Psoas muscle (tissue), 8 donors: ENCODE results near the gene CLDN14. TPM values are rescaled to one million over a fixed set of nuclear protein-coding genes. Genes with fewer than 3 reads are reported as not detected.
"Not testable (repeated sequence)": the region's sequence is repeated elsewhere in the genome, so short reads cannot be mapped to it uniquely, and the experiment has no call there.

Experiments
- ATAC-seq, 4 donors: fragments of 200-7000 bp; cut with Tn5 transposase; one replicate each; pipeline ENCODE4 v1.9.1; 2020; ENCODE audit warnings: moderate library complexity in 3 of 4, mild to moderate bottlenecking in 2 of 4
- DNase-seq, 2 donors: peaks; one replicate each; pipeline ENCODE4 v3.0.0-alpha.2; 2020
- H3K27ac ChIP-seq: fragments of 200-600 bp; one replicate; pipeline ENCODE4 v1.8.0; 2022
- H3K27me3 ChIP-seq, 3 donors: fragments of 200-600 bp in 1 of 3; one replicate each; pipeline versions ENCODE4 v1.6.1 to v1.8.0; 2013 to 2022; ENCODE audit warnings: low read length in 2 of 3, mild to moderate bottlenecking in 2 of 3, moderate library complexity in 1 of 3; ENCODE audit not compliant: insufficient read depth in 3 of 3
- H3K36me3 ChIP-seq, 2 donors: fragments of 200-600 bp in 1 of 2; one replicate each; pipeline versions ENCODE4 v1.6.1 to v1.8.0; 2013 to 2022; ENCODE audit warnings: low read depth in 1 of 2, mild to moderate bottlenecking in 1 of 2, moderate library complexity in 1 of 2; ENCODE audit not compliant: insufficient read depth in 1 of 2
- H3K4me1 ChIP-seq: fragments of 200-600 bp; one replicate; pipeline ENCODE4 v1.8.0; 2022
- H3K4me3 ChIP-seq: fragments of 200-600 bp; one replicate; pipeline ENCODE4 v1.8.0; 2022; ENCODE audit warnings: mild to moderate bottlenecking
- H3K9me3 ChIP-seq: fragments of 200-600 bp; one replicate; pipeline ENCODE4 v1.8.0; 2022
- WGBS, 3 donors: extraction: QIAGEN DNeasy Blood & Tissue Kit; methylation state at CpG; one replicate each; pipeline versions ENCODE4 v1.1.6 to v1.1.7; 2013; 5-methylcytosine and 5-hydroxymethylcytosine counted together
- intact Hi-C, 2 donors: fragments of 100-400 bp; cut with DNase I; formaldehyde crosslinking; loops; one replicate each; pipeline versions ENCODE4 v1.11.0 to v1.14.2; 2022
- polyA plus RNA-seq, 3 donors: library from polyadenylated mRNA; stranded (reverse); fragments of 200-250 nt; gene quantifications; one replicate each; pipeline ENCODE4 v1.2.3, GENCODE V29; 2013
- total RNA-seq, 4 donors: library from RNA; stranded (reverse); fragmentation: NEBNext Ultra II Directional in 2 of 4; extraction: Animal tissue kit (Norgen Biotek cat#: 25700) in 2 of 4; gene quantifications; one replicate each; pipeline versions ENCODE4 v1.2.1 to v1.2.4, GENCODE V29; 2021 to 2023
- TF ChIP-seq, protein P1 (sequence below): fragments of 200-600 bp; IDR thresholded peaks from one replicate; pipeline ENCODE4 v1.8.0; 2022; ENCODE audit warnings: antibody characterized with exemption
- donor health status: healthy with polysubstance abuse.
- donor health status: DM: no; HTN: no; CAD: no; lungs with moderate emphysema.
- donor health status: Bipolar disorder and iron deficiency.
- donor health status: healthy.
- donor health status: DM: yes; HTN: yes; CAD: no.
- donor health status: DM: no; HTN: no; CAD: no.
- donor health status: DM: no; HTN: no; CAD: no.
- donor health status: DM: yes; HTN: yes; CAD: no.

CLDN14 gene
- total and polyA plus RNA-seq, 7 donors: 0.04 to 0.31 (median 0.07) TPM; not detected in 4

GRCh38 chr21:36477559-36477958 is 2.4 kb downstream of the CLDN14 start:
- TF ChIP-seq, protein P1, sequence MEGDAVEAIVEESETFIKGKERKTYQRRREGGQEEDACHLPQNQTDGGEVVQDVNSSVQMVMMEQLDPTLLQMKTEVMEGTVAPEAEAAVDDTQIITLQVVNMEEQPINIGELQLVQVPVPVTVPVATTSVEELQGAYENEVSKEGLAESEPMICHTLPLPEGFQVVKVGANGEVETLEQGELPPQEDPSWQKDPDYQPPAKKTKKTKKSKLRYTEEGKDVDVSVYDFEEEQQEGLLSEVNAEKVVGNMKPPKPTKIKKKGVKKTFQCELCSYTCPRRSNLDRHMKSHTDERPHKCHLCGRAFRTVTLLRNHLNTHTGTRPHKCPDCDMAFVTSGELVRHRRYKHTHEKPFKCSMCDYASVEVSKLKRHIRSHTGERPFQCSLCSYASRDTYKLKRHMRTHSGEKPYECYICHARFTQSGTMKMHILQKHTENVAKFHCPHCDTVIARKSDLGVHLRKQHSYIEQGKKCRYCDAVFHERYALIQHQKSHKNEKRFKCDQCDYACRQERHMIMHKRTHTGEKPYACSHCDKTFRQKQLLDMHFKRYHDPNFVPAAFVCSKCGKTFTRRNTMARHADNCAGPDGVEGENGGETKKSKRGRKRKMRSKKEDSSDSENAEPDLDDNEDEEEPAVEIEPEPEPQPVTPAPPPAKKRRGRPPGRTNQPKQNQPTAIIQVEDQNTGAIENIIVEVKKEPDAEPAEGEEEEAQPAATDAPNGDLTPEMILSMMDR: no peak
- intact Hi-C loops: no loop called here
- Histone ChIP-seq H3K4me1 (peaks cover 3% of the 10 kb centered on the region), H3K9me3 (no peaks in the 10 kb centered on the region), H3K27ac (no peak overlapping the region), H3K4me3 (no peak overlapping the region), H3K36me3 (no peaks in the 10 kb centered on the region), H3K27me3 (no peaks in the 10 kb centered on the region)
- 82 to 84% (median 82%) methylated on average over 7 of the region's 7 CpGs for WGBS, 3 donors
- ATAC-seq (no peak), DNase-seq (no peak)

- H3K27me3 ChIP-seq: no peaks in the 10 kb centered on the region
- no peak overlapping the region for H3K4me3 ChIP-seq
- no peak for DNase-seq
- no peaks in the 10 kb centered on the region for H3K36me3 ChIP-seq
- intact Hi-C loops: no loop called here
- peaks cover 3% of the 10 kb centered on the region for H3K4me1 ChIP-seq
- WGBS, 3 donors: 82 to 84% (median 83%) methylated on average over 4 of the region's 4 CpGs
- ATAC-seq: no peak
- H3K9me3 ChIP-seq: no peaks in the 10 kb centered on the region
- no peak overlapping the region for H3K27ac ChIP-seq
- TF ChIP-seq, protein P1: no peak
These were observed 2.9 kb downstream of the CLDN14 start for GRCh38 chr21:36477001-36477400.

- intact Hi-C loops: not testable (repeated sequence)
- 75 to 86% (median 76%) methylated on average over 5 of the region's 5 CpGs for WGBS, 3 donors
These were observed 3.4 kb downstream of the CLDN14 start for GRCh38 chr21:36476541-36476940.

DNA sequence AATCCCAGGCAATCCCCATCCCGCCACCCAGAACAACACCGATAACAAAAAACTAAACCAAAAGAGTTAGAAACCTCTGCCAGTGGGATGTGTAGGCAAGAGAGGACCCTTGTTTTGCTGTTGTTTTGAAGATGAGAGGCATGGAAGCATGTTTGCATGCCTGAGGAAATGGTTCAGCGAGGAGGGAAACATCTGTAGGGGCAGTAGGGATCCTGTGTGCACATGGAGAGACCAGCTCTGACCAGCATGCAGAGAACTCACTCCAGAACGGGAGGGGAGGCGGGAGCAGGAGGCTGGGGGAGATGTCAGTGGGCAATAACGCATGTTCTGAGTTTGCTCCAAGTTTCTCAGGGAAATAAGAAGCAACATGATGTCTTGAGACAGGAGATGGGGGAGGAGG is 5.3 kb downstream of the CLDN14 start:
- DNase-seq: no peak
- TF ChIP-seq, protein P1: no peak
- no peaks in the 10 kb centered on the region for H3K27me3 ChIP-seq
- no peaks in the 10 kb centered on the region for H3K9me3 ChIP-seq
- H3K4me1 ChIP-seq: peaks cover 3% of the 10 kb centered on the region
- intact Hi-C loops: no loop called here
- 79 to 80% (median 80%) methylated on average over 6 of the region's 6 CpGs for WGBS, 3 donors
- H3K36me3 ChIP-seq: no peaks in the 10 kb centered on the region
- no peak overlapping the region for H3K27ac ChIP-seq
- no peak overlapping the region for H3K4me3 ChIP-seq
- no peak for ATAC-seq

More at GRCh38 chr21:36476541-36476940, 3.4 kb downstream of the CLDN14 start:
- not testable (repeated sequence) for H3K4me3 ChIP-seq, H3K4me1 ChIP-seq, DNase-seq, H3K27ac ChIP-seq, H3K9me3 ChIP-seq, H3K36me3 ChIP-seq, H3K27me3 ChIP-seq
- ATAC-seq: peak in 2 of 4 donors; percentile 42 to 45

- DNase-seq (no peak), ATAC-seq (no peak)
- intact Hi-C loops: no loop called here
- H3K27ac ChIP-seq: no peak overlapping the region
- H3K27me3 ChIP-seq: no peaks in the 10 kb centered on the region
- H3K36me3 ChIP-seq: no peaks in the 10 kb centered on the region
- 91 to 97% (median 92%) methylated on average over 1 of the region's 1 CpG for WGBS, 3 donors
- TF ChIP-seq, protein P1: no peak
- H3K4me1 ChIP-seq: no peaks in the 10 kb centered on the region
- H3K9me3 ChIP-seq: no peaks in the 10 kb centered on the region
- H3K4me3 ChIP-seq: no peak overlapping the region
These were observed 6.7 kb downstream of the CLDN14 start for GRCh38 chr21:36473203-36473602.
